K562 (cell line): ENCODE data around the gene GATC. TPM values are rescaled to one million over a fixed set of nuclear protein-coding genes. Genes with fewer than 3 reads are reported as not detected.
A peak's percentile ranks its signal among the peaks of the same experiment; 100 is the strongest.

Source experiments
- ATAC-seq: fragments of 200-7000 bp; cut with Tn5 transposase; 3 replicates; pipeline ENCODE4 v1.9.1; 2020; ENCODE audit warnings: moderate library complexity
- BruUV-seq: library from RNA; stranded (reverse); fragments of 400-500 nt; replicated peaks from 2 replicates; lab custom pipeline; 2021; lab: Mats Ljungman, UMichigan
- CTCF ChIA-PET: fragments of 300-600 bp; formaldehyde crosslinking; extraction: SDS; loops from one replicate; lab custom pipeline; 2021; ENCODE audit warnings: low intra/inter-chr PET ratio; lab: Yijun Ruan, JAX
- POLR2A ChIA-PET: fragments of 300-600, 350-650 bp; sonication (Branson Sonifier 250); formaldehyde crosslinking; extraction: SDS; loops from one replicate; lab custom pipeline; 2021; ENCODE audit warnings: antibody characterized with exemption, inconsistent platforms; lab: Yijun Ruan, JAX
- DNase-seq, 4 experiments: peaks; one replicate each; pipeline versions ENCODE4 v3.0.0 to v3.0.0-alpha.2; 2011 to 2018; ENCODE audit warnings: low spot score in 3 of 4, mixed read lengths in 3 of 4; ENCODE audit errors: extremely low read depth in 1 of 4
- FAIRE-seq: peaks from 2 replicates; lab custom pipeline; 2011; peaks lifted over from hg19 to GRCh38; lab: Jason Lieb, UNC
- H2AFZ ChIP-seq: 2 replicates; pipeline ENCODE4 v1.6.0; 2011; ENCODE audit warnings: low read depth, low read length, control low read depth, inconsistent platforms
- H3K27ac ChIP-seq: fragments of 200-600 bp; 3 replicates; pipeline ENCODE4 v1.8.0; 2011; ENCODE audit warnings: low read depth, mild to moderate bottlenecking, control low read depth, inconsistent platforms, low read length, moderate library complexity, mixed read lengths; ENCODE audit errors: extremely low read depth
- H3K27me3 ChIP-seq, 2 experiments: fragments of 300-600 bp in 1 of 2; 2 replicates in 1 of 2; 3 replicates in 1 of 2; pipeline versions ENCODE4 v1.6.0 to v1.8.0; 2011; ENCODE audit warnings: inconsistent platforms in 2 of 2, low read length in 2 of 2, mild to moderate bottlenecking in 1 of 2, mixed read lengths in 1 of 2, moderate library complexity in 1 of 2; ENCODE audit not compliant: control insufficient read depth in 2 of 2, insufficient read depth in 2 of 2
- H3K36me3 ChIP-seq: fragments of 300-600 bp; 3 replicates; pipeline ENCODE4 v1.8.0; 2011; ENCODE audit warnings: mild to moderate bottlenecking, low read length, inconsistent platforms; ENCODE audit not compliant: control insufficient read depth, insufficient read depth
- H3K4me1 ChIP-seq, 2 experiments: fragments of 200-600 bp in 1 of 2; replicated peaks in 1 of 2; 2 replicates in 1 of 2; 3 replicates in 1 of 2; pipeline versions ENCODE4 v1.5.1 to v1.8.0; 2011; ENCODE audit warnings: inconsistent platforms in 2 of 2, low read length in 2 of 2, mild to moderate bottlenecking in 1 of 2, mixed read lengths in 1 of 2, moderate library complexity in 1 of 2; ENCODE audit not compliant: control insufficient read depth in 2 of 2, insufficient read depth in 2 of 2
- H3K4me2 ChIP-seq: 2 replicates; pipeline ENCODE4 v1.6.1; 2011; ENCODE audit warnings: low read length, control low read depth, inconsistent platforms, mixed read lengths; ENCODE audit not compliant: insufficient read depth
- H3K4me3 ChIP-seq: fragments of 200-600 bp; sonication (generic), shearing (Covaris generic); 2 replicates; pipeline ENCODE4 v1.5.1; 2016; ENCODE audit warnings: control low read depth, inconsistent platforms
- H3K79me2 ChIP-seq: fragments of 200-600 bp; 3 replicates; pipeline ENCODE4 v1.8.0; 2011; ENCODE audit warnings: low read length, inconsistent platforms; ENCODE audit not compliant: control insufficient read depth, insufficient read depth
- H3K9ac ChIP-seq, 2 experiments: 2 replicates each; pipeline versions ENCODE4 v1.6.0 to v1.6.1; 2011; ENCODE audit warnings: low read depth in 2 of 2, low read length in 2 of 2, control low read depth in 1 of 2, inconsistent platforms in 1 of 2, mild to moderate bottlenecking in 1 of 2, mixed read lengths in 1 of 2; ENCODE audit not compliant: insufficient read depth in 1 of 2
- H3K9me1 ChIP-seq: one replicate; pipeline ENCODE4 v1.6.0; 2011; ENCODE audit warnings: inconsistent platforms, mild to moderate bottlenecking, low read length, moderate library complexity; ENCODE audit not compliant: control insufficient read depth, insufficient read depth
- H3K9me3 ChIP-seq: replicated peaks from 2 replicates; pipeline ENCODE4 v1.5.1; 2011; ENCODE audit warnings: low read depth, low read length, inconsistent platforms; ENCODE audit not compliant: control insufficient read depth, insufficient read depth
- H4K20me1 ChIP-seq: replicated peaks from 2 replicates; pipeline ENCODE4 v1.6.1; 2011; ENCODE audit warnings: low read length, inconsistent platforms, mixed read lengths; ENCODE audit not compliant: control insufficient read depth, insufficient read depth
- ARID1B ChIP-seq: fragments of 450-650 bp; IDR thresholded peaks from 2 replicates; pipeline ENCODE4 v1.6.1; 2016; ENCODE audit warnings: antibody characterized with exemption, mild to moderate bottlenecking, inconsistent platforms
- CCNT2 ChIP-seq: IDR thresholded peaks from 2 replicates; pipeline ENCODE4 v1.6.1; 2011; ENCODE audit warnings: borderline replicate concordance, low read depth, mild to moderate bottlenecking, moderate library complexity, mixed read lengths, low read length; ENCODE audit not compliant: insufficient read length; ENCODE audit errors: extremely low read depth
- CREM ChIP-seq: IDR thresholded peaks from 2 replicates; pipeline ENCODE4 v1.6.1; 2014; ENCODE audit warnings: antibody characterized with exemption, low read depth
- ETV5 ChIP-seq: sonication (generic); formaldehyde crosslinking; IDR thresholded peaks from 2 replicates; pipeline ENCODE4 v1.4.0; 2020; ENCODE audit warnings: low read depth, mild to moderate bottlenecking, missing genetic modification reagents
- EZH2 ChIP-seq: IDR thresholded peaks from 2 replicates; pipeline ENCODE4 v1.6.1; 2012; ENCODE audit warnings: low read depth, mild to moderate bottlenecking, inconsistent platforms, low read length, borderline replicate concordance
- HDGF ChIP-seq: fragments of 450-650 bp; IDR thresholded peaks from 2 replicates; pipeline ENCODE4 v1.6.1; 2016
- ILF3 ChIP-seq: fragments of 450-650 bp; IDR thresholded peaks from 2 replicates; pipeline ENCODE4 v1.6.1; 2018; ENCODE audit warnings: antibody characterized with exemption, mild to moderate bottlenecking, moderate library complexity, borderline replicate concordance
- KDM1A ChIP-seq, 2 experiments: fragments of 450-650 bp; IDR thresholded peaks; 2 replicates each; pipeline ENCODE4 v1.6.1; 2016; ENCODE audit warnings: mild to moderate bottlenecking in 2 of 2
- MXI1 ChIP-seq: IDR thresholded peaks from 2 replicates; pipeline ENCODE4 v1.6.1; 2011; ENCODE audit warnings: low read depth, mild to moderate bottlenecking, improper control_type of control experiment, low read length
- NFIX ChIP-seq: fragments of 250-450 bp; sonication (Bioruptor Pico); IDR thresholded peaks from 2 replicates; pipeline ENCODE4 v1.4.0; 2020; ENCODE audit warnings: low read depth, mild to moderate bottlenecking, moderate library complexity
- NR2C2 ChIP-seq, 2 experiments: fragments of 200-800 bp in 1 of 2; sonication (Bioruptor generic) in 1 of 2; sonication (generic) in 1 of 2; formaldehyde crosslinking in 1 of 2; IDR thresholded peaks; 2 replicates each; pipeline versions ENCODE4 v1.6.1 to v1.8.0; 2016 to 2022; ENCODE audit warnings: mild to moderate bottlenecking in 1 of 2, missing compliant biosample characterization in 1 of 2, missing genetic modification characterization in 1 of 2, missing genetic modification reagents in 1 of 2
- POLR2B ChIP-seq: fragments of 450-650 bp; IDR thresholded peaks from 2 replicates; pipeline ENCODE4 v1.6.1; 2018; ENCODE audit warnings: low read depth; ENCODE audit not compliant: partially characterized antibody
- PRPF4 ChIP-seq: fragments of 200-400 bp; formaldehyde crosslinking; IDR thresholded peaks from one replicate; pipeline ENCODE4 v1.6.1; 2017; ENCODE audit warnings: low read length, low read depth, mild to moderate bottlenecking; ENCODE audit not compliant: insufficient read depth, poor library complexity, severe bottlenecking
- RBM14 ChIP-seq: fragments of 200-400 bp; formaldehyde crosslinking; IDR thresholded peaks from 2 replicates; pipeline ENCODE4 v1.6.1; 2018; ENCODE audit warnings: low read depth, mild to moderate bottlenecking, low read length, moderate library complexity, borderline replicate concordance; ENCODE audit not compliant: insufficient read depth
- RHOXF2B ChIP-seq: fragments of 250-450 bp; sonication (Bioruptor Pico); conservative IDR thresholded peaks from 2 replicates; pipeline ENCODE4 v1.5.1; 2021
- TCF3 ChIP-seq: sonication (generic); formaldehyde crosslinking; IDR thresholded peaks from 2 replicates; pipeline ENCODE4 v1.4.0; 2020; ENCODE audit warnings: mild to moderate bottlenecking, missing genetic modification reagents
- ZC3H11A ChIP-seq: IDR thresholded peaks from 2 replicates; pipeline ENCODE4 v1.6.1; 2012; ENCODE audit warnings: low read depth, low read length, improper control_type of control experiment
- ZFP1 ChIP-seq: fragments of 450-650 bp; formaldehyde crosslinking; IDR thresholded peaks from 2 replicates; pipeline ENCODE4 v1.4.0; 2020; ENCODE audit warnings: mild to moderate bottlenecking, mixed read lengths
- ZKSCAN3 ChIP-seq: fragments of 250-450 bp; sonication (Bioruptor Pico); IDR thresholded peaks from 2 replicates; pipeline ENCODE4 v1.4.0; 2020
- ZNF224 ChIP-seq: sonication (generic); formaldehyde crosslinking; IDR thresholded peaks from 2 replicates; pipeline ENCODE4 v1.8.0; 2022; ENCODE audit warnings: mild to moderate bottlenecking, missing genetic modification reagents
- WGBS: fragments of 100-300 bp; shearing (Covaris generic); methylation state at CpG from one replicate; pipeline ENCODE4 v1.1.6; 2016; ENCODE audit warnings: low coverage, mixed read lengths; ENCODE audit not compliant: insufficient coverage; ENCODE audit errors: missing lambda C conversion rate; 5-methylcytosine and 5-hydroxymethylcytosine counted together
- in situ Hi-C: fragments of 300-500 bp; cut with MboI; formaldehyde crosslinking; loops from 4 replicates; pipeline ENCODE4 v1.15.0; 2018; ENCODE audit warnings: inconsistent platforms, mixed read lengths
- intact Hi-C: fragments of 100-400 bp; cut with micrococcal nuclease; formaldehyde crosslinking; loops from 2 replicates; pipeline ENCODE4 v1.14.2; 2022
- polyA plus RNA-seq, 8 experiments: library from polyadenylated mRNA; depleted of rRNA in 4 of 8; stranded (reverse) in 5 of 8; unstranded in 3 of 8; fragments of >200 nt; fragmentation: Nextera tagmentation in 2 of 8; fragmentation: Illumina TruSeq in 1 of 8; extraction: Ambion mirVana in 2 of 8; extraction: Trizol in 1 of 8; gene quantifications; 2 replicates each; pipeline versions ENCODE4 v1.2.1 to v1.2.3, GENCODE V29; 2011 to 2014; ENCODE audit warnings: inconsistent platforms in 1 of 8, missing spikeins in 1 of 8
- total RNA-seq, 7 experiments: library from RNA; depleted of rRNA in 6 of 7; stranded (reverse); fragments of >200 nt in 6 of 7; fragmentation: Illumina TruSeq in 2 of 7; extraction: Trizol in 2 of 7; gene quantifications; 2 replicates each; pipeline versions ENCODE4 v1.2.1 to v1.2.3, GENCODE V29; 2011 to 2021; ENCODE audit warnings: low replicate concordance in 1 of 7
- TF ChIP-seq, protein P1 (sequence below), 3 experiments: fragments of 200-800 bp in 1 of 3; sonication (Bioruptor generic) in 1 of 3; sonication (generic) in 1 of 3; formaldehyde crosslinking in 1 of 3; IDR thresholded peaks; 2 replicates each; pipeline versions ENCODE4 v1.6.1 to v1.8.0; 2016 to 2022; ENCODE audit warnings: mild to moderate bottlenecking in 2 of 3, missing compliant biosample characterization in 2 of 3, missing genetic modification characterization in 2 of 3, missing genetic modification reagents in 1 of 3

GATC gene
- total and polyA plus RNA-seq, 9 of the 15 experiments (the other 6 are each of a cell fraction or from before 2014, with no cell fraction given), result 5.8 to 52.6 (median 28.2) TPM

DNA sequence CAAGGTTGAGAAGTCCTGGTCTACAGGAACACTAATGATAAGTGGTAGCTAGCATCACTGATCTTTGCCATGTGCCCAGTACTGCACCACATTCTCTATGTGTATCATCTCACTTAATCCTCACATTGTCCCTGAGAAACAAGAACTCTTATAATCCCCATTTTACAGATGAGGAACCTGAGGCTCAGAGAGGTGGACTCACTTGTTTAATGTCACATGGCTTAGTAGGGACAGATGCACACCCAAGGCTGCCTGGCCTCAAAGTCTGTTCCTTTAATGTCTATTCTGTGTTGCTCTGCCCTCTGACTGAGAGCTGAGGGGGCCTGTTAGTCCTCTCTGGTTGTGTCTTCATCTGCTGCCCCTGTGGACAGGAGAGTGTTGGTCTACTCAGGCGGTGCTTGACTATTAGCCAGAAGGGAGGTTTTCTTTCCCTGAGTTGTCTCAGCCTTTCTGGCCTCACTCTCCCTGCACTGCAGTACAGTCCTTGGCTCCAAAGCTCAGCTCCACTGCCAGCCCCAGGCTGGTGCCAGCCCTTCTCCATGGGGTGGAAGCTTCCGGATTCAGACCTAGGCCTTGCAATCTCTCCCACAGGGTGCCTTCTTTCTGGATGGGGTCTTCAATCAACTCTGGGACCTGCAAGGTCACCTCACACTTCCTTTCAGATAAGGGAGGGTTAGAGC, 44.7 kb downstream of the GATC start (continued):
- no peak for TF ChIP-seq CCNT2
- no peak for TF ChIP-seq RBM14
- TF ChIP-seq KDM1A (IDR thresholded peaks at IDR 0.05), result peak in 1 of 2 experiments; percentile 51; a peak in 2 of 4 replicates
- TF ChIP-seq NFIX (CRISPR knock-in tag), result no peak
- no peak for TF ChIP-seq ZNF224
- TF ChIP-seq TCF3 (CRISPR knock-in tag), result no peak
- no peak for TF ChIP-seq PRPF4
- TF ChIP-seq ZKSCAN3 (CRISPR knock-in tag), result no peak

DNA sequence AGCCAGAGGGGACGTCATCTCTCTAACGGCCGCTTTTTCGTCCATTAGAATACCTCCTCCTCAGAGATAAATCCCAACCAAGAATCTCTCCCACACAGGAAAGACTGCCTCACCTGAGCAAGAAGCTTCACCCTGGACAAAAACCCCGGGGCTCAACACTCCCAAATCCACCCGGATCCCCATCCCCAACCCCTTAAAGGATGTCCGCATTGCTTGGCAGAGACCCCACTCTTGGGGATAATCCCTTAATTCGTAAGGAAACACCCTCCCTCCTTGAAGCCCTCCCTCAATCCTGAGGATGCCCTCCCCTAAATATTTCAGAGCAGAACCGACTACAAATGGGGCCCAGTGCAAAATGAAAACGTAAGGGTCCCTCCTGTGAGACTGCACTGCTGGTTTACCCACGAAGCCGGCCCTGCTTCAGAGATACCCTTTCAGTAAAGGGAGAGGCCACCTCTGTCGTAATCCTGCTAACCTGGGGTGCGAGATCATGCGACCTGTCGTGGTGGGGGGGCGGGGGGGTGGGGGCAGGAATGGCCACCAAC, 49.0 kb downstream of the GATC start:
- peaks cover 40% of the 10 kb centered on the region; the same call in 2 of the 3 replicates for H3K36me3 ChIP-seq
- no peak for TF ChIP-seq EZH2
- TF ChIP-seq NR2C2 (CRISPR knock-in tag; IDR thresholded peaks at IDR 0.05), result no peak
- TF ChIP-seq NR2C2 (tag; IDR thresholded peaks at IDR 0.05), result peak; percentile 48; the same call in 1 of the 2 replicates
- TF ChIP-seq CREM, result 0 out of 2 replicates have a peak, but pooled peaks have one; percentile 12
- no peak for TF ChIP-seq RHOXF2B (CRISPR knock-in tag)
- no peak for TF ChIP-seq ILF3
- TF ChIP-seq, protein P1, sequence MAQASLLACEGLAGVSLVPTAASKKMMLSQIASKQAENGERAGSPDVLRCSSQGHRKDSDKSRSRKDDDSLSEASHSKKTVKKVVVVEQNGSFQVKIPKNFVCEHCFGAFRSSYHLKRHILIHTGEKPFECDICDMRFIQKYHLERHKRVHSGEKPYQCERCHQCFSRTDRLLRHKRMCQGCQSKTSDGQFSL (CRISPR knock-in tag; IDR thresholded peaks at IDR 0.05), result no peak
- TF ChIP-seq, protein P1 (tag; IDR thresholded peaks at IDR 0.05), result no peak; a peak in 1 of 4 replicates
- TF ChIP-seq ARID1B, result no peak
- no peak for TF ChIP-seq MXI1
- no peak for TF ChIP-seq ZFP1
- TF ChIP-seq HDGF, result 0 out of 2 replicates have a peak, but pooled peaks have one; percentile 25
- no peak for TF ChIP-seq ZC3H11A
- TF ChIP-seq ETV5, result 0 out of 2 replicates have a peak, but pooled peaks have one; percentile 16
- no peak for TF ChIP-seq POLR2B

More for the DNA sequence above, 49.0 kb downstream of the GATC start:
- in situ Hi-C loops (no loop called here), intact Hi-C loops (no loop called here)
- Histone ChIP-seq H3K4me1 (peaks cover 2 to 15% of the 10 kb centered on the region in 2 experiments; a peak in 4 of 5 replicates), H3K27me3 (no peaks in the 10 kb centered on the region), H3K9ac (peak overlapping the region; percentile 77 to 88), H3K4me2 (peak overlapping the region; percentile 96), H4K20me1 (peaks cover 12% of the 10 kb centered on the region; the same call in 1 of the 2 replicates), H2AFZ (peak overlapping the region; percentile 85), H3K9me3 (0 out of 2 replicates have a peak, but pooled peaks cover 2% of the 10 kb centered on the region), H3K27ac (peak overlapping the region; percentile 54), H3K79me2 (peaks cover 43% of the 10 kb centered on the region), H3K9me1 (no peaks in the 10 kb centered on the region), H3K4me3 (peak overlapping the region; percentile 97)
- 2% methylated on average over 15 of the region's 17 CpGs for WGBS
- POLR2A ChIA-PET, result interaction anchor here (0.6 to 2.3 kb wide), 17 partner anchors 8 to 294 kb away, joined by 3 to 14 read pairs (median 4); partner anchors contain the start of genes COQ5 and RPLP0
- peak; percentile 7 for ATAC-seq
- peak in 2 of 4 experiments; percentile 12 to 41 for DNase-seq
- no TSS peak for BruUV-seq
- CTCF ChIA-PET, result no interaction called here
- FAIRE-seq, result no peak
